H9 (cell line): ENCODE results near the gene CSTF1. TPM values are rescaled to one million over a fixed set of nuclear protein-coding genes. Genes with fewer than 3 reads are reported as not detected.

Experiments
- DNase-seq: peaks from one replicate; pipeline ENCODE4 v3.0.0-alpha.2; 2017
- H2AFZ ChIP-seq: one replicate; pipeline ENCODE4 v1.6.1; 2013; ENCODE audit warnings: mild to moderate bottlenecking, low read length, control low read depth, moderate library complexity
- H2AK5ac ChIP-seq: 2 replicates; pipeline ENCODE4 v1.6.1; 2013; ENCODE audit warnings: low read length, control low read depth, mixed read lengths; ENCODE audit not compliant: insufficient read length
- H2BK120ac ChIP-seq: one replicate; pipeline ENCODE4 v1.6.1; 2013; ENCODE audit warnings: low read depth, mild to moderate bottlenecking, low read length, control low read depth, inconsistent platforms; ENCODE audit not compliant: poor library complexity, severe bottlenecking
- H2BK12ac ChIP-seq: 2 replicates; pipeline ENCODE4 v1.6.1; 2013; ENCODE audit warnings: low read length, control low read depth, mixed read lengths, low read depth; ENCODE audit not compliant: insufficient read length
- H2BK15ac ChIP-seq: 2 replicates; pipeline ENCODE4 v1.6.1; 2013; ENCODE audit warnings: low read depth, low read length, control low read depth
- H2BK20ac ChIP-seq: one replicate; pipeline ENCODE4 v1.6.1; 2013; ENCODE audit warnings: low read depth, mild to moderate bottlenecking, low read length, control low read depth, inconsistent platforms; ENCODE audit not compliant: poor library complexity, severe bottlenecking
- H2BK5ac ChIP-seq: 2 replicates; pipeline ENCODE4 v1.6.1; 2013; ENCODE audit warnings: low read length, control low read depth, mixed read lengths; ENCODE audit not compliant: insufficient read length
- H3K14ac ChIP-seq: 2 replicates; pipeline ENCODE4 v1.6.1; 2013; ENCODE audit warnings: low read length, control low read depth; ENCODE audit not compliant: insufficient read depth
- H3K18ac ChIP-seq: 2 replicates; pipeline ENCODE4 v1.6.1; 2013; ENCODE audit warnings: low read depth, mild to moderate bottlenecking, mixed read lengths, low read length, control low read depth; ENCODE audit not compliant: insufficient read length
- H3K23ac ChIP-seq: 2 replicates; pipeline ENCODE4 v1.6.1; 2013; ENCODE audit warnings: low read length, control low read depth, mixed read lengths, low read depth; ENCODE audit not compliant: insufficient read length
- H3K23me2 ChIP-seq: 2 replicates; pipeline ENCODE4 v1.6.1; 2013; ENCODE audit warnings: low read depth, mild to moderate bottlenecking, mixed read lengths, low read length, control low read depth; ENCODE audit not compliant: insufficient read length, poor library complexity, severe bottlenecking
- H3K27ac ChIP-seq: 2 replicates; pipeline ENCODE4 v1.5.1; 2013; ENCODE audit warnings: low read length, control low read depth, mixed read lengths, low read depth; ENCODE audit not compliant: insufficient read length
- H3K27me3 ChIP-seq: 2 replicates; pipeline ENCODE4 v1.6.1; 2013; ENCODE audit warnings: low read length, control low read depth, inconsistent platforms; ENCODE audit not compliant: insufficient read depth
- H3K4ac ChIP-seq: 2 replicates; pipeline ENCODE4 v1.6.1; 2013; ENCODE audit warnings: low read depth, mild to moderate bottlenecking, control low read depth, inconsistent platforms, low read length, moderate library complexity
- H3K4me1 ChIP-seq: 2 replicates; pipeline ENCODE4 v1.6.1; 2013; ENCODE audit warnings: low read length, control low read depth, inconsistent platforms; ENCODE audit not compliant: insufficient read depth
- H3K4me2 ChIP-seq: 2 replicates; pipeline ENCODE4 v1.6.1; 2013; ENCODE audit warnings: low read length, control low read depth, mixed read lengths; ENCODE audit not compliant: insufficient read length, insufficient read depth
- H3K56ac ChIP-seq: 2 replicates; pipeline ENCODE4 v1.6.1; 2013; ENCODE audit warnings: low read depth, mild to moderate bottlenecking, mixed read lengths, low read length, control low read depth; ENCODE audit not compliant: insufficient read length
- H3K79me1 ChIP-seq: 2 replicates; pipeline ENCODE4 v1.6.1; 2013; ENCODE audit warnings: low read depth, mild to moderate bottlenecking, moderate library complexity, low read length, control low read depth, inconsistent platforms; ENCODE audit not compliant: insufficient read depth, poor library complexity, severe bottlenecking
- H3K79me2 ChIP-seq: 2 replicates; pipeline ENCODE4 v1.6.1; 2013; ENCODE audit warnings: low read length, control low read depth, inconsistent platforms; ENCODE audit not compliant: insufficient read depth
- H3K9ac ChIP-seq: 2 replicates; pipeline ENCODE4 v1.6.1; 2013; ENCODE audit warnings: low read length, control low read depth, mixed read lengths; ENCODE audit not compliant: insufficient read length; ENCODE audit errors: extremely low read depth
- H3K9me3 ChIP-seq: one replicate; pipeline ENCODE4 v1.6.1; 2013; ENCODE audit warnings: low read depth, low read length, inconsistent platforms; ENCODE audit not compliant: control insufficient read depth
- H3T11ph ChIP-seq: one replicate; pipeline ENCODE4 v1.6.1; 2013; ENCODE audit warnings: mild to moderate bottlenecking, low read length, control low read depth, inconsistent platforms
- H4K20me1 ChIP-seq: one replicate; pipeline ENCODE4 v1.6.1; 2013; ENCODE audit not compliant: control insufficient read depth, insufficient read length, insufficient read depth
- H4K5ac ChIP-seq: 2 replicates; pipeline ENCODE4 v1.6.1; 2013; ENCODE audit warnings: low read depth, mild to moderate bottlenecking, mixed read lengths, low read length, control low read depth; ENCODE audit not compliant: insufficient read length
- H4K8ac ChIP-seq: replicated peaks from 2 replicates; pipeline ENCODE4 v1.6.1; 2013; ENCODE audit warnings: low read length, control low read depth, mixed read lengths, low read depth; ENCODE audit not compliant: insufficient read length
- H4K91ac ChIP-seq: 2 replicates; pipeline ENCODE4 v1.6.1; 2013; ENCODE audit warnings: low read depth, mild to moderate bottlenecking, moderate library complexity, mixed read lengths, low read length, control low read depth; ENCODE audit not compliant: insufficient read length
- H3K27ac Mint-ChIP-seq, 3 experiments: 2 replicates in 2 of 3; 3 replicates in 1 of 3; pipeline ENCODE4 v1.8.0; 2020 to 2021; ENCODE audit warnings: mixed read lengths in 3 of 3, mild to moderate bottlenecking in 1 of 3, moderate library complexity in 1 of 3
- H3K27me3 Mint-ChIP-seq: 2 replicates; pipeline ENCODE4 v1.8.0; 2021; ENCODE audit warnings: low read depth, mild to moderate bottlenecking, moderate library complexity, mixed read lengths
- H3K36me3 Mint-ChIP-seq, 3 experiments: 2 replicates in 2 of 3; 3 replicates in 1 of 3; pipeline ENCODE4 v1.8.0; 2020 to 2021; ENCODE audit warnings: low read depth in 3 of 3, mixed read lengths in 3 of 3; ENCODE audit not compliant: insufficient read depth in 1 of 3
- H3K4me1 Mint-ChIP-seq, 2 experiments: 2 replicates each; pipeline ENCODE4 v1.8.0; 2020; ENCODE audit warnings: mixed read lengths in 2 of 2
- H3K4me3 Mint-ChIP-seq, 2 experiments: 2 replicates in 1 of 2; 3 replicates in 1 of 2; pipeline ENCODE4 v1.8.0; 2020 to 2021; ENCODE audit warnings: mild to moderate bottlenecking in 2 of 2, mixed read lengths in 2 of 2, moderate library complexity in 1 of 2
- H3K9me3 Mint-ChIP-seq, 2 experiments: 2 replicates in 1 of 2; 3 replicates in 1 of 2; pipeline ENCODE4 v1.8.0; 2020; ENCODE audit warnings: mild to moderate bottlenecking in 2 of 2, mixed read lengths in 2 of 2, moderate library complexity in 1 of 2
- CTCF ChIP-seq: fragments of 200-600 bp; sonication (generic); conservative IDR thresholded peaks from 3 replicates; pipeline ENCODE4 v1.8.0; 2021; ENCODE audit warnings: antibody characterized with exemption, mild to moderate bottlenecking
- WGBS: extraction: QIAGEN DNeasy Blood & Tissue Kit; methylation state at CpG from one replicate; pipeline ENCODE4 v1.1.7; 2013; ENCODE audit warnings: missing lambda C conversion rate, low lambda C conversion rate, mixed read lengths; ENCODE audit not compliant: insufficient read length; ENCODE audit errors: extremely low coverage; 5-methylcytosine and 5-hydroxymethylcytosine counted together
- total RNA-seq: library from RNA; stranded (reverse); gene quantifications from 2 replicates; pipeline ENCODE4 v1.2.1, GENCODE V29; 2021

Gene CSTF1
- total RNA-seq, 1 experiment from 2014 or later = 72.9 TPM

- H2BK12ac ChIP-seq = no peak overlapping the region
- H3K9me3 ChIP-seq = no peaks in the 10 kb centered on the region
- H4K91ac ChIP-seq = no peak overlapping the region
- peak overlapping the region in 2 of 3 experiments; percentile 24 to 83; a peak in 3 of 7 replicates for H3K27ac Mint-ChIP-seq
- no peak overlapping the region for H3K14ac ChIP-seq
- no peak overlapping the region for H2AK5ac ChIP-seq
- no peak overlapping the region for H3K27ac ChIP-seq
- no peaks in the 10 kb centered on the region for H3K27me3 ChIP-seq
- no peak overlapping the region for H2BK20ac ChIP-seq
- H3K56ac ChIP-seq = no peak overlapping the region
- TF ChIP-seq CTCF = no peak
- H3K79me2 ChIP-seq = peaks cover 32% of the 10 kb centered on the region; the same call in 1 of the 2 replicates
- H2BK120ac ChIP-seq = no peak overlapping the region
- H4K8ac ChIP-seq = no peak overlapping the region
- H3K4me1 Mint-ChIP-seq = peaks cover 23 to 28% of the 10 kb centered on the region in 2 experiments
- no peak overlapping the region for H2BK15ac ChIP-seq
- no peaks in the 10 kb centered on the region for H4K20me1 ChIP-seq
- H3T11ph ChIP-seq = no peak overlapping the region
- H3K23me2 ChIP-seq = peaks cover 6% of the 10 kb centered on the region
- H3K9me3 Mint-ChIP-seq = no peaks in the 10 kb centered on the region
- peak overlapping the region; percentile 87 for H3K4me2 ChIP-seq
- no peak for DNase-seq
- peak overlapping the region; percentile 98 for H3K9ac ChIP-seq
- H3K4ac ChIP-seq = no peak overlapping the region
- no CpG with 5 or more reads among the region's 8 CpGs for WGBS
- no peak overlapping the region for H2AFZ ChIP-seq
- H3K4me3 Mint-ChIP-seq = no peak overlapping the region
- no peak overlapping the region for H3K23ac ChIP-seq
- no peaks in the 10 kb centered on the region for H3K27me3 Mint-ChIP-seq
- H4K5ac ChIP-seq = no peak overlapping the region
- H3K79me1 ChIP-seq = peaks cover 19% of the 10 kb centered on the region
- H3K18ac ChIP-seq = no peak overlapping the region
- H3K4me1 ChIP-seq = no peaks in the 10 kb centered on the region
- no peak overlapping the region for H2BK5ac ChIP-seq
- peaks cover 40 to 64% (median 52%) of the 10 kb centered on the region in 3 experiments; a peak in 6 of 7 replicates for H3K36me3 Mint-ChIP-seq
Measured at GRCh38 chr20:56393653-56394052, 1.2 kb downstream of the CSTF1 start.
